GM21528 (cell line): ENCODE data around the gene FBRSL1.
"Not testable (repeated sequence)": the region's sequence is repeated elsewhere in the genome, so short reads cannot be mapped to it uniquely, and the experiment has no call there.

Experiments used
- ATAC-seq: cut with Tn5 transposase; IDR thresholded peaks from one replicate; pipeline ENCODE4 v1.9.1; 2021; ENCODE audit warnings: mild to moderate bottlenecking, moderate library complexity; ENCODE audit not compliant: unreplicated experiment, low FRiP score

Gene FBRSL1

GRCh38 chr12:132453361-132454192 is 36.4 kb upstream of the FBRSL1 start:
- no peak for ATAC-seq

- ATAC-seq = no peak
These were observed 35.6 kb upstream of the FBRSL1 start for GRCh38 chr12:132454193-132454932.

GRCh38 chr12:132454933-132455418 is 35.0 kb upstream of the FBRSL1 start:
- ATAC-seq = no peak

- ATAC-seq = no peak
These were observed 34.4 kb upstream of the FBRSL1 start for GRCh38 chr12:132455565-132455964.

- no peak for ATAC-seq
These were observed 33.6 kb upstream of the FBRSL1 start for GRCh38 chr12:132456186-132456943.

- ATAC-seq = no peak
These were observed 32.9 kb upstream of the FBRSL1 start for GRCh38 chr12:132456944-132457495.

- ATAC-seq = no peak
These were observed 31.5 kb upstream of the FBRSL1 start for GRCh38 chr12:132458441-132458840.

- ATAC-seq = no peak
These were observed 30.9 kb upstream of the FBRSL1 start for GRCh38 chr12:132458846-132459641.

GRCh38 chr12:132460571-132460970 is 29.4 kb upstream of the FBRSL1 start:
- ATAC-seq = no peak

GRCh38 chr12:132461526-132461925 is 28.4 kb upstream of the FBRSL1 start:
- no peak for ATAC-seq

- no peak for ATAC-seq
These were observed 27.2 kb upstream of the FBRSL1 start for GRCh38 chr12:132462788-132463187.

GRCh38 chr12:132463284-132463924 is 26.5 kb upstream of the FBRSL1 start:
- ATAC-seq = not testable (repeated sequence)

- not testable (repeated sequence) for ATAC-seq
These were observed 25.6 kb upstream of the FBRSL1 start for GRCh38 chr12:132464304-132464703.

- no peak for ATAC-seq
These were observed 25.1 kb upstream of the FBRSL1 start for GRCh38 chr12:132464820-132465219.

- no peak for ATAC-seq
These were observed 24.4 kb upstream of the FBRSL1 start for GRCh38 chr12:132465269-132466190.

GRCh38 chr12:132466241-132467201 is 23.4 kb upstream of the FBRSL1 start:
- ATAC-seq = no peak

GRCh38 chr12:132467511-132467910 is 22.4 kb upstream of the FBRSL1 start:
- ATAC-seq = no peak
